H1 (cell line): ENCODE measurements around the gene RBM38. TPM values are rescaled to one million over a fixed set of nuclear protein-coding genes. Genes with fewer than 3 reads are reported as not detected.

ENCODE experiments used
- CTCF ChIA-PET: fragments of 300-600 bp; sonication (Branson Sonifier 250); formaldehyde crosslinking; loops from one replicate; lab custom pipeline; 2021; ENCODE audit not compliant: partially characterized antibody; lab: Charles Lee
- POLR2A ChIA-PET: fragments of 300-600 bp; sonication (Branson Sonifier 250); formaldehyde crosslinking; loops from one replicate; lab custom pipeline; 2021; ENCODE audit warnings: inconsistent platforms; ENCODE audit not compliant: partially characterized antibody; lab: Charles Lee
- DNase-seq, 2 experiments: peaks; one replicate each; pipeline versions ENCODE4 v3.0.0 to v3.0.0-alpha.2; 2010 to 2022; ENCODE audit warnings: low spot score in 2 of 2, low read depth in 1 of 2, mixed read lengths in 1 of 2
- FAIRE-seq: peaks from 2 replicates; lab custom pipeline; 2011; peaks lifted over from hg19 to GRCh38; lab: Jason Lieb, UNC
- H2AFZ ChIP-seq: 2 replicates; pipeline ENCODE4 v1.8.1; 2012; ENCODE audit warnings: low read length, inconsistent platforms
- H2AK5ac ChIP-seq: 2 replicates; pipeline ENCODE4 v1.6.1; 2013; ENCODE audit warnings: low read depth, low read length
- H2BK120ac ChIP-seq: replicated peaks from 2 replicates; pipeline ENCODE3; 2013; ENCODE audit warnings: low read depth, low read length, inconsistent platforms
- H2BK12ac ChIP-seq: 2 replicates; pipeline ENCODE4 v1.6.1; 2013; ENCODE audit warnings: low read depth, low read length
- H2BK15ac ChIP-seq: 2 replicates; pipeline ENCODE4 v1.6.1; 2013; ENCODE audit warnings: low read length
- H2BK20ac ChIP-seq: 2 replicates; pipeline ENCODE4 v1.6.1; 2013; ENCODE audit warnings: low read length
- H2BK5ac ChIP-seq: 2 replicates; pipeline ENCODE4 v1.6.1; 2013; ENCODE audit warnings: low read depth, low read length
- H3K14ac ChIP-seq: 2 replicates; pipeline ENCODE4 v1.6.1; 2013; ENCODE audit warnings: inconsistent platforms; ENCODE audit not compliant: insufficient read length
- H3K18ac ChIP-seq: 2 replicates; pipeline ENCODE4 v1.6.1; 2013; ENCODE audit warnings: low read length; ENCODE audit errors: extremely low read depth
- H3K23ac ChIP-seq: 2 replicates; pipeline ENCODE4 v1.6.1; 2013; ENCODE audit warnings: inconsistent platforms; ENCODE audit not compliant: insufficient read length
- H3K23me2 ChIP-seq: 2 replicates; pipeline ENCODE4 v1.6.1; 2013; ENCODE audit warnings: low read depth, low read length
- H3K27ac ChIP-seq: 2 replicates; pipeline ENCODE4 v1.6.1; 2011; ENCODE audit warnings: low read depth, low read length, inconsistent platforms
- H3K27me3 ChIP-seq, 4 experiments: replicated peaks in 1 of 4; 1 replicate in 1 of 4; 2 replicates in 3 of 4; pipeline versions ENCODE4 v1.6.1 to v1.8.1; 2011 to 2013; ENCODE audit warnings: low read length in 3 of 4, mild to moderate bottlenecking in 3 of 4, inconsistent platforms in 2 of 4, mixed read lengths in 2 of 4, moderate library complexity in 1 of 4; ENCODE audit not compliant: control insufficient read depth in 3 of 4, insufficient read depth in 3 of 4; ENCODE audit errors: extremely low read depth in 1 of 4
- H3K36me3 ChIP-seq, 4 experiments: 2 replicates each; pipeline versions ENCODE4 v1.6.1 to v1.8.1; 2011 to 2013; ENCODE audit warnings: mild to moderate bottlenecking in 4 of 4, low read length in 3 of 4, moderate library complexity in 2 of 4, control low read depth in 1 of 4, inconsistent platforms in 1 of 4; ENCODE audit not compliant: insufficient read depth in 4 of 4, control insufficient read depth in 2 of 4
- H3K4ac ChIP-seq: replicated peaks from 2 replicates; pipeline ENCODE3; 2013; ENCODE audit warnings: low read length, low read depth, mixed read lengths, inconsistent platforms; ENCODE audit not compliant: insufficient read length
- H3K4me1 ChIP-seq, 4 experiments: replicated peaks in 1 of 4; 1 replicate in 1 of 4; 2 replicates in 3 of 4; pipeline versions ENCODE4 v1.6.1 to v1.8.1; 2011 to 2013; ENCODE audit warnings: low read length in 3 of 4, inconsistent platforms in 2 of 4, mixed read lengths in 1 of 4; ENCODE audit not compliant: insufficient read depth in 4 of 4, control insufficient read depth in 3 of 4
- H3K4me2 ChIP-seq, 2 experiments: 2 replicates each; pipeline versions ENCODE4 v1.6.1 to v1.8.1; 2011 to 2013; ENCODE audit warnings: low read depth in 2 of 2, low read length in 2 of 2, control low read depth in 1 of 2, inconsistent platforms in 1 of 2, mild to moderate bottlenecking in 1 of 2; ENCODE audit not compliant: insufficient read depth in 1 of 2
- H3K4me3 ChIP-seq, 4 experiments: fragments of 200-600, 300-600 bp in 1 of 4; sonication (generic), shearing (Covaris generic), sonication (Bioruptor Twin) in 1 of 4; 2 replicates each; pipeline versions ENCODE4 v1.5.1 to v1.8.1; 2011 to 2016; ENCODE audit warnings: low read length in 4 of 4, low read depth in 3 of 4, control low read depth in 2 of 4, inconsistent platforms in 2 of 4, mild to moderate bottlenecking in 2 of 4, mixed read lengths in 1 of 4, moderate library complexity in 1 of 4; ENCODE audit not compliant: insufficient read depth in 2 of 4; ENCODE audit errors: extremely low read depth in 1 of 4
- H3K56ac ChIP-seq: replicated peaks from 2 replicates; pipeline ENCODE3; 2013; ENCODE audit warnings: low read depth, mild to moderate bottlenecking, mixed read lengths, low read length, inconsistent platforms; ENCODE audit not compliant: insufficient read length
- H3K79me1 ChIP-seq: 2 replicates; pipeline ENCODE4 v1.6.1; 2013; ENCODE audit warnings: low read depth, low read length, control low read depth
- H3K79me2 ChIP-seq, 2 experiments: 2 replicates each; pipeline versions ENCODE4 v1.6.1 to v1.8.1; 2012 to 2013; ENCODE audit warnings: low read length in 2 of 2, mild to moderate bottlenecking in 2 of 2, inconsistent platforms in 1 of 2; ENCODE audit not compliant: insufficient read depth in 2 of 2, control insufficient read depth in 1 of 2
- H3K9ac ChIP-seq, 4 experiments: replicated peaks in 1 of 4; 1 replicate in 1 of 4; 2 replicates in 3 of 4; pipeline versions ENCODE4 v1.6.1 to v1.8.1; 2011 to 2013; ENCODE audit warnings: low read depth in 3 of 4, low read length in 3 of 4, control low read depth in 2 of 4, mild to moderate bottlenecking in 2 of 4, moderate library complexity in 2 of 4, inconsistent platforms in 1 of 4; ENCODE audit errors: extremely low read depth in 1 of 4
- H3K9me3 ChIP-seq, 2 experiments: 2 replicates each; pipeline versions ENCODE4 v1.6.1 to v1.8.1; 2012 to 2013; ENCODE audit warnings: mild to moderate bottlenecking in 2 of 2, moderate library complexity in 2 of 2, control low read depth in 1 of 2, inconsistent platforms in 1 of 2, low read depth in 1 of 2, low read length in 1 of 2, mixed read lengths in 1 of 2; ENCODE audit not compliant: insufficient read depth in 2 of 2
- H4K20me1 ChIP-seq, 2 experiments: replicated peaks in 1 of 2; 2 replicates each; pipeline versions ENCODE3 to v1.8.1; 2011 to 2013; ENCODE audit warnings: inconsistent platforms in 2 of 2, low read length in 2 of 2, mild to moderate bottlenecking in 1 of 2; ENCODE audit not compliant: insufficient read depth in 2 of 2, control insufficient read depth in 1 of 2
- H4K5ac ChIP-seq: 2 replicates; pipeline ENCODE4 v1.6.1; 2013; ENCODE audit warnings: low read length, low read depth, mixed read lengths, inconsistent platforms; ENCODE audit not compliant: insufficient read length
- H4K8ac ChIP-seq: 2 replicates; pipeline ENCODE4 v1.8.0; 2013; ENCODE audit warnings: mild to moderate bottlenecking, moderate library complexity, low read length, inconsistent platforms; ENCODE audit not compliant: insufficient read depth; ENCODE audit errors: extremely low read depth
- H4K91ac ChIP-seq: replicated peaks from 2 replicates; pipeline ENCODE3; 2013; ENCODE audit warnings: low read length, mixed read lengths, inconsistent platforms; ENCODE audit not compliant: insufficient read length
- BCL11A ChIP-seq, 2 experiments: IDR thresholded peaks; one replicate each; pipeline ENCODE4 v1.6.1; 2011; ENCODE audit warnings: low read depth in 2 of 2, low read length in 2 of 2, mild to moderate bottlenecking in 2 of 2
- CEBPB ChIP-seq: IDR thresholded peaks from 2 replicates; pipeline ENCODE4 v1.6.1; 2012; ENCODE audit warnings: low read depth, low read length
- CTCF ChIP-seq, 3 experiments: IDR thresholded peaks; 1 replicate in 2 of 3; 2 replicates in 1 of 3; pipeline versions ENCODE4 v1.5.1 to v1.6.1; 2011; ENCODE audit warnings: low read length in 3 of 3, mild to moderate bottlenecking in 3 of 3, inconsistent platforms in 2 of 3, low read depth in 1 of 3, moderate library complexity in 1 of 3; ENCODE audit not compliant: insufficient read depth in 1 of 3; ENCODE audit errors: control extremely low read depth in 1 of 3
- HDAC6 ChIP-seq: IDR thresholded peaks from one replicate; pipeline ENCODE4 v1.7.1; 2012; ENCODE audit warnings: low read depth, mild to moderate bottlenecking, inconsistent platforms, low read length, moderate library complexity
- JUND ChIP-seq: IDR thresholded peaks from 2 replicates; pipeline ENCODE4 v1.6.1; 2011; ENCODE audit warnings: mild to moderate bottlenecking, improper control_type of control experiment, low read length
- KDM5A ChIP-seq: fragments of 200-600 bp; IDR thresholded peaks from 2 replicates; pipeline ENCODE4 v1.7.1; 2012; ENCODE audit warnings: mild to moderate bottlenecking, low read length, inconsistent platforms, mixed read lengths
- PHF8 ChIP-seq: fragments of 200-600 bp; sonication (generic); conservative IDR thresholded peaks from 2 replicates; pipeline ENCODE4 v1.7.1; 2012; ENCODE audit warnings: low read depth, mild to moderate bottlenecking, inconsistent platforms, low read length, moderate library complexity
- SP4 ChIP-seq: IDR thresholded peaks from 2 replicates; pipeline ENCODE4 v1.6.1; 2012; ENCODE audit warnings: low read length, inconsistent platforms
- SUZ12 ChIP-seq: fragments of 200-600 bp; sonication (generic); IDR thresholded peaks from 2 replicates; pipeline ENCODE4 v1.6.1; 2012; ENCODE audit warnings: mild to moderate bottlenecking, inconsistent platforms, low read length, moderate library complexity, mixed read lengths
- TBP ChIP-seq: IDR thresholded peaks from 2 replicates; pipeline ENCODE4 v1.6.1; 2011; ENCODE audit warnings: low read depth, low read length, improper control_type of control experiment
- TEAD4 ChIP-seq: IDR thresholded peaks from 2 replicates; pipeline ENCODE4 v1.6.1; 2012; ENCODE audit warnings: low read depth, low read length, inconsistent platforms, mixed read lengths
- WGBS, 2 experiments: shearing (Covaris generic) in 1 of 2; methylation state at CpG; one replicate each; pipeline versions ENCODE4 v1.1.6 to v1.1.7; 2013 to 2015; ENCODE audit warnings: low lambda C conversion rate in 2 of 2, mixed read lengths in 2 of 2, inconsistent platforms in 1 of 2, low coverage in 1 of 2, missing lambda C conversion rate in 1 of 2; ENCODE audit not compliant: insufficient replicate concordance in 2 of 2, insufficient coverage in 1 of 2, insufficient read length in 1 of 2; ENCODE audit errors: extremely low coverage in 1 of 2, missing lambda C conversion rate in 1 of 2; 5-methylcytosine and 5-hydroxymethylcytosine counted together
- polyA plus RNA-seq, 7 experiments: library from polyadenylated mRNA; depleted of rRNA in 3 of 7; stranded (reverse) in 5 of 7; unstranded in 2 of 7; fragments of >200 nt in 5 of 7; fragments of 200-250 nt in 2 of 7; gene quantifications; 1 replicate in 5 of 7; 2 replicates in 1 of 7; 4 replicates in 1 of 7; pipeline versions ENCODE4 v1.2.1 to v1.2.3, GENCODE V29; 2011 to 2013; ENCODE audit warnings: missing spikeins in 2 of 7, mixed read lengths in 2 of 7
- total RNA-seq: library from RNA; stranded (reverse); fragmentation: NEBNext Ultra II Directional; extraction: Animal tissue kit (Norgen Biotek cat#: 25700); gene quantifications from 2 replicates; pipeline ENCODE4 v1.2.1, GENCODE V29; 2021
- TF ChIP-seq, protein P1 (sequence below): IDR thresholded peaks from 2 replicates; pipeline ENCODE4 v1.6.1; 2012; ENCODE audit warnings: inconsistent platforms

Gene RBM38
- total and polyA plus RNA-seq, 2 of the 8 experiments (the other 6 are each of a cell fraction or from before 2014, with no cell fraction given): 57.7 to 109 TPM

GRCh38 chr20:57455386-57455785, 64.2 kb downstream of the RBM38 start:
- H2AK5ac ChIP-seq: no peak overlapping the region
- H3K23ac ChIP-seq: no peak overlapping the region
- no peak overlapping the region for H3K4me3 ChIP-seq
- no peaks in the 10 kb centered on the region for H3K36me3 ChIP-seq
- H2AFZ ChIP-seq: no peak overlapping the region
- H3K14ac ChIP-seq: no peak overlapping the region
- CTCF ChIA-PET: interaction anchor here (0.7 to 3.1 kb wide), 6 partner anchors 9 to 74 kb away, joined by 3 to 18 read pairs (median 3); no protein-coding TSS in a partner anchor
- H3K9ac ChIP-seq: no peak overlapping the region
- no peak overlapping the region for H2BK15ac ChIP-seq
- H3K4ac ChIP-seq: no peak overlapping the region
- no peak overlapping the region for H2BK12ac ChIP-seq
- H4K5ac ChIP-seq: no peak overlapping the region
- peaks cover 0 to 2% (median 0%) of the 10 kb centered on the region in 4 experiments; a peak in 2 of 7 replicates for H3K4me1 ChIP-seq
- H3K27me3 ChIP-seq: no peaks in the 10 kb centered on the region
- WGBS, 2 experiments: 87% methylated on average over 3 of the region's 3 CpGs; no CpG with 5 or more reads in 1 of the 2 experiments
- no peak overlapping the region for H2BK20ac ChIP-seq
- no peaks in the 10 kb centered on the region for H3K23me2 ChIP-seq
- no peak overlapping the region for H4K91ac ChIP-seq
- no peak overlapping the region for H3K4me2 ChIP-seq
- no peak overlapping the region for H4K8ac ChIP-seq
- no peaks in the 10 kb centered on the region; a peak in 1 of 4 replicates for H3K9me3 ChIP-seq
- no peaks in the 10 kb centered on the region for H4K20me1 ChIP-seq
- no peak overlapping the region for H3K27ac ChIP-seq
- no peak overlapping the region for H3K18ac ChIP-seq
- no peaks in the 10 kb centered on the region for H3K79me1 ChIP-seq
- no peak overlapping the region for H2BK120ac ChIP-seq
- FAIRE-seq: no peak
- no peak overlapping the region for H3K56ac ChIP-seq
- no peak for DNase-seq
- H2BK5ac ChIP-seq: no peak overlapping the region
- no peaks in the 10 kb centered on the region for H3K79me2 ChIP-seq
- POLR2A ChIA-PET: interaction anchor here (1.6 to 2.1 kb wide), 2 partner anchors 15 to 16 kb away, joined by 4 to 6 read pairs; no protein-coding TSS in a partner anchor
- no peak for TF ChIP-seq BCL11A (IDR thresholded peaks at IDR 0.05; ENCODE audit: low read depth in 2 of 2, low read length in 2 of 2)
- no peak for TF ChIP-seq CTCF (IDR thresholded peaks at IDR 0.05; ENCODE audit: control extremely low read depth in 1 of 3, insufficient read depth in 1 of 3, low read depth in 1 of 3, low read length in 3 of 3)
- no peak for TF ChIP-seq TBP
- no peak for TF ChIP-seq KDM5A
- TF ChIP-seq JUND: no peak
- no peak for TF ChIP-seq TEAD4
- no peak for TF ChIP-seq HDAC6
- TF ChIP-seq SP4: no peak
- TF ChIP-seq, protein P1, sequence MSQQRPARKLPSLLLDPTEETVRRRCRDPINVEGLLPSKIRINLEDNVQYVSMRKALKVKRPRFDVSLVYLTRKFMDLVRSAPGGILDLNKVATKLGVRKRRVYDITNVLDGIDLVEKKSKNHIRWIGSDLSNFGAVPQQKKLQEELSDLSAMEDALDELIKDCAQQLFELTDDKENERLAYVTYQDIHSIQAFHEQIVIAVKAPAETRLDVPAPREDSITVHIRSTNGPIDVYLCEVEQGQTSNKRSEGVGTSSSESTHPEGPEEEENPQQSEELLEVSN: no peak
- TF ChIP-seq SUZ12: no peak
- no peak for TF ChIP-seq PHF8
- no peak for TF ChIP-seq CEBPB
